ENCODE data around the gene RNF212. TPM values are rescaled to one million over a fixed set of nuclear protein-coding genes. Genes with fewer than 3 reads are reported as not detected.

The RNF212 gene
- total and polyA plus RNA-seq, 4 donors = 3.5 to 8.8 (median 5.3) TPM

GRCh38 chr4:1075225-1075624 lies 38.1 kb downstream of the RNF212 start:
- 77 to 87% methylated on average over 7 of the region's 7 CpGs for WGBS, 2 donors
- H3K27ac ChIP-seq (ENCODE audit: low read depth in 1 of 2, low read length in 1 of 2) = no peak overlapping the region
- ATAC-seq (ENCODE audit: insufficient read depth, low FRiP score) = no peak
- no peaks in the 10 kb centered on the region for H3K9me3 ChIP-seq (ENCODE audit: control insufficient read depth in 4 of 4, insufficient read depth in 3 of 4, low read length in 3 of 4)
- peak in 1 of 3 donors; percentile 4 for DNase-seq
- H3K27me3 ChIP-seq (ENCODE audit: control insufficient read depth in 3 of 3, insufficient read depth in 3 of 3, low read length in 2 of 3) = peaks cover 0 to 3% (median 0%) of the 10 kb centered on the region in 3 donors
- H3K36me3 ChIP-seq (ENCODE audit: control insufficient read depth in 4 of 4, insufficient read depth in 4 of 4, low read length in 4 of 4) = no peaks in the 10 kb centered on the region
- no peak overlapping the region for H3K9ac ChIP-seq (ENCODE audit: insufficient read depth in 1 of 2, low read length in 2 of 2)
- no peak overlapping the region for H3K4me3 ChIP-seq
- TF ChIP-seq CTCF (IDR thresholded peaks at IDR 0.05; ENCODE audit: control extremely low read depth, extremely low read depth) = no peak
- H3K4me1 ChIP-seq (ENCODE audit: control insufficient read depth in 5 of 5, insufficient read depth in 5 of 5, low read length in 5 of 5) = peaks cover 0 to 2% (median 0%) of the 10 kb centered on the region in 5 donors

- DNase-seq (no peak), ATAC-seq (ENCODE audit: insufficient read depth, low FRiP score) (no peak)
- peaks cover 0 to 3% (median 0%) of the 10 kb centered on the region in 3 donors for H3K27me3 ChIP-seq (ENCODE audit: control insufficient read depth in 3 of 3, insufficient read depth in 3 of 3, low read length in 2 of 3)
- no peaks in the 10 kb centered on the region for H3K36me3 ChIP-seq (ENCODE audit: control insufficient read depth in 4 of 4, insufficient read depth in 4 of 4, low read length in 4 of 4)
- no peaks in the 10 kb centered on the region for H3K9me3 ChIP-seq (ENCODE audit: control insufficient read depth in 4 of 4, insufficient read depth in 3 of 4, low read length in 3 of 4)
- H3K9ac ChIP-seq (ENCODE audit: insufficient read depth in 1 of 2, low read length in 2 of 2) = no peak overlapping the region
- peaks cover 0 to 2% (median 0%) of the 10 kb centered on the region in 5 donors for H3K4me1 ChIP-seq (ENCODE audit: control insufficient read depth in 5 of 5, insufficient read depth in 5 of 5, low read length in 5 of 5)
- TF ChIP-seq CTCF (IDR thresholded peaks at IDR 0.05; ENCODE audit: control extremely low read depth, extremely low read depth) = no peak
- no peak overlapping the region for H3K4me3 ChIP-seq
- H3K27ac ChIP-seq (ENCODE audit: low read depth in 1 of 2, low read length in 1 of 2) = no peak overlapping the region
- 86 to 90% methylated on average over 9 of the region's 9 CpGs for WGBS, 2 donors
These were observed 39.3 kb downstream of the RNF212 start for GRCh38 chr4:1074077-1074476.

- Histone ChIP-seq H3K4me1 (ENCODE audit: control insufficient read depth in 5 of 5, insufficient read depth in 5 of 5, low read length in 5 of 5) (peaks cover 0 to 2% (median 0%) of the 10 kb centered on the region in 5 donors), H3K9ac (ENCODE audit: insufficient read depth in 1 of 2, low read length in 2 of 2) (no peak overlapping the region), H3K27me3 (ENCODE audit: control insufficient read depth in 3 of 3, insufficient read depth in 3 of 3, low read length in 2 of 3) (peaks cover 0 to 4% (median 3%) of the 10 kb centered on the region in 3 donors), H3K27ac (ENCODE audit: low read depth in 1 of 2, low read length in 1 of 2) (no peak overlapping the region), H3K9me3 (ENCODE audit: control insufficient read depth in 4 of 4, insufficient read depth in 3 of 4, low read length in 3 of 4) (no peaks in the 10 kb centered on the region), H3K4me3 (no peak overlapping the region), H3K36me3 (ENCODE audit: control insufficient read depth in 4 of 4, insufficient read depth in 4 of 4, low read length in 4 of 4) (no peaks in the 10 kb centered on the region)
- peak; percentile 65 to 68 (median 67) for DNase-seq
- peak; percentile 46 for TF ChIP-seq CTCF (IDR thresholded peaks at IDR 0.05; ENCODE audit: control extremely low read depth, extremely low read depth)
- WGBS, 2 donors = 24 to 27% methylated on average over 11 of the region's 11 CpGs
- peak; percentile 53 for ATAC-seq (ENCODE audit: insufficient read depth, low FRiP score)
These were observed 40.4 kb downstream of the RNF212 start for GRCh38 chr4:1072830-1073446.

Data from lung (tissue), 12 donors.